NT2/D1 (cell line): ENCODE data around the gene PRSS50.

ENCODE experiments used
- SUZ12 ChIP-seq: IDR thresholded peaks from 2 replicates; pipeline ENCODE4 v1.6.1; 2011; ENCODE audit not compliant: insufficient read length, insufficient read depth; ENCODE audit errors: extremely low read depth
- YY1 ChIP-seq: IDR thresholded peaks from 2 replicates; pipeline ENCODE4 v1.6.1; 2011; ENCODE audit not compliant: insufficient read length, insufficient read depth
- ZNF274 ChIP-seq: IDR thresholded peaks from 2 replicates; pipeline ENCODE4 v1.6.1; 2011; ENCODE audit warnings: mild to moderate bottlenecking, low read depth, low read length

- TF ChIP-seq YY1 (no peak), SUZ12 (no peak), ZNF274 (no peak)
These were observed 10.1 kb downstream of the PRSS50 start for GRCh38 chr3:46707601-46708011.
